IgD-negative memory B cell (primary cell): ENCODE data around the gene CARD11. TPM values are rescaled to one million over a fixed set of nuclear protein-coding genes. Genes with fewer than 3 reads are reported as not detected.
A peak's percentile ranks its signal among the peaks of the same experiment; 100 is the strongest.

ENCODE experiments used
- H3K27ac Mint-ChIP-seq, 3 donors: one replicate each; pipeline ENCODE4 v1.8.0; 2020 to 2022; ENCODE audit warnings: mild to moderate bottlenecking in 3 of 3, mixed read lengths in 3 of 3, moderate library complexity in 1 of 3
- H3K27me3 Mint-ChIP-seq: one replicate; pipeline ENCODE4 v1.8.0; 2021; ENCODE audit warnings: mixed read lengths
- H3K36me3 Mint-ChIP-seq: one replicate; pipeline ENCODE4 v1.8.0; 2020; ENCODE audit warnings: mild to moderate bottlenecking, mixed read lengths
- H3K4me1 Mint-ChIP-seq, 3 donors: one replicate each; pipeline ENCODE4 v1.8.0; 2020 to 2022; ENCODE audit warnings: mixed read lengths in 3 of 3, mild to moderate bottlenecking in 1 of 3
- H3K4me3 Mint-ChIP-seq, 4 donors: one replicate each; pipeline ENCODE4 v1.8.0; 2020 to 2022; ENCODE audit warnings: mild to moderate bottlenecking in 4 of 4, mixed read lengths in 4 of 4, moderate library complexity in 3 of 4
- H3K9me3 Mint-ChIP-seq, 3 donors: one replicate each; pipeline ENCODE4 v1.8.0; 2020 to 2021; ENCODE audit warnings: mixed read lengths in 3 of 3, mild to moderate bottlenecking in 1 of 3
- polyA plus RNA-seq: library from polyadenylated mRNA; unstranded; fragments of 300-500 nt; fragmentation: Illumina TruSeq; gene quantifications from one replicate; pipeline ENCODE4 v1.2.3, GENCODE V29; 2021

The CARD11 gene
- polyA plus RNA-seq, 1 donor from 2014 or later = 52.4 TPM

DNA sequence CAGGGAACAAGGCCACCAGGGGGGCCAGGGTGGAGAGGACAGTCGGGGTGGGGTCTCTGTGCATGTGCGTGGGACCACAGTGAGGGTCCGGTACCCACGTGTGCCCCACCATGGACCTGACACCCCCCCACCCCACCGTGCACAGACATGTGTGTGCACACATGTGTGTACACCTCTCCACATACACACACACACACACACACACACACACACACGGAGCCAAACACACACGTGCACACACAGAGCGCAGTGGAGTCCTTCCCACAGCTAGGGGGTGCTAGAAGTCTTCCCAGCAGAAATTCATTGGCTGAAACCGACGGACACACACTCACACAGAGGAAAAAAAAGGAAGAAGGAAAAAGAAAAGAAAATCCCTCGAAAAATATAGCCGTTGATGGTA, 156.8 kb downstream of the CARD11 start:
- peaks cover 5 to 7% (median 6%) of the 10 kb centered on the region in 3 donors for H3K4me1 Mint-ChIP-seq
- peak overlapping the region in 1 of 3 donors; percentile 6 for H3K27ac Mint-ChIP-seq
- peak overlapping the region in 1 of 4 donors; percentile 3 for H3K4me3 Mint-ChIP-seq
- H3K27me3 Mint-ChIP-seq = peaks cover 3% of the 10 kb centered on the region
- H3K9me3 Mint-ChIP-seq = peaks cover 0 to 2% (median 0%) of the 10 kb centered on the region in 3 donors
- no peaks in the 10 kb centered on the region for H3K36me3 Mint-ChIP-seq

DNA sequence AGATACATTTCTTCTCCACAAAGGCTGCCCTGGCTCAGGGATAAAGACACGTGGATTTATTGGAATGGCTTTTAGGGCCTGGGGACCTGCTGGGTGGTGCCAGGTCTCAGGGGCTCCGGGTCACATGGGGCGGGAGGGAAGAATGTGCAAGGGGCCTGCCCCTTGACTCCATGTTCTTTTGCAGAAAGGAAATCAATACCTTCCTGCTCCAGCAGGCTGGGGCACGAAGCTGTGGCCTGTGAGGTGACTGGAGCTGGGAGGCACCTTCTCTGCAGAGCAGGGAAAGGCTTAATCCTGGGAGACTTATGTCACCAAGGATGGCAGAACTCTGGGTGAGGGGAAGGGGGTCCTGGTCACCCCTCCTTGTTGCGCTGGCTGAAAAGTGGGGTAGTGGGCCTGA, 157.3 kb downstream of the CARD11 start:
- Mint-ChIP-seq H3K27ac (peak overlapping the region in 1 of 3 donors; percentile 6), H3K4me1 (peaks cover 5 to 7% (median 6%) of the 10 kb centered on the region in 3 donors), H3K9me3 (peaks cover 0 to 2% (median 0%) of the 10 kb centered on the region in 3 donors), H3K4me3 (peak overlapping the region in 2 of 4 donors; percentile 12 to 48), H3K27me3 (peaks cover 3% of the 10 kb centered on the region), H3K36me3 (no peaks in the 10 kb centered on the region)

DNA sequence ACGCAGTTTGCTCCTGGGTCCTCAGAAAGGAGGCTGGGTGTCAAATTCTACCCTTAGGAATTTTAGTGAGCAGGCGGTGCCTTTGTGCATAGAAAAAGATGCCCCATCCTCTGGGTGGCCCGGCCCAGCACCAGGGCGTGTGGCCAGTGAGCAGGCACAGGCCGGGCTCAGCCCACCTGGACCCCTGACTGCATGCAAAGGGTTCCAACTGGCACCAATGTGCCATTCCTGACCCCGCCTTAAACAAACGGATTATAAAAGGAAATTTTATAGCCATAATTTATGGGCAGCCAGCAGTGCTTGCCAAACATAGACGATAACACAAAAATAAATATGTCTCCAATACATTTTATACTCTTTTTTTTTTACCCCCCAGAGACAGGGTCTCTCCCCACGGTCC, 159.5 kb downstream of the CARD11 start:
- Mint-ChIP-seq H3K4me3 (no peak overlapping the region), H3K4me1 (peaks cover 5 to 10% (median 7%) of the 10 kb centered on the region in 3 donors), H3K27me3 (peaks cover 3% of the 10 kb centered on the region), H3K27ac (no peak overlapping the region), H3K9me3 (peaks cover 0 to 4% (median 2%) of the 10 kb centered on the region in 3 donors), H3K36me3 (no peaks in the 10 kb centered on the region)

DNA sequence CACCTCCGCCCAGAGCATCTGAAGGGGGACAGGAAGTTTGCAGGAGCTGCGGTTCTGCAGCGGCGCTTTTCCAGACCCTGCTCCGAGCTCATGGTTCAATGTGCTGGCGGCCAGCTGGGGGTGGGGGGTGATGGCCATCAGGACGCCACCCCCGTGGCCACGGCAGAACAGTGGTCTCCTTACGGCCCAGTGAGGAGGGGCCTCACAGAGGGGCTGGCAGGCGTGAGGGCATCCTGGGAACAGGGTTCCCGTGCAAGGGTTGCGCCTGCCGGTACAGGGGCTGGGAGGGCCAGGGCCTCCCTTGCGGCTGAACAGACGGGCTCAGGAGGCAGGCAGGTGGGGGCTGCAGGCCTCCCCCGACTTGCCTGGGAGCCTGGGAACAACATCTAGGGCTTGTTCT, 160.6 kb downstream of the CARD11 start:
- Mint-ChIP-seq H3K27ac (no peak overlapping the region), H3K27me3 (peaks cover 2% of the 10 kb centered on the region), H3K9me3 (peaks cover 0 to 4% (median 2%) of the 10 kb centered on the region in 3 donors), H3K4me3 (no peak overlapping the region), H3K4me1 (peaks cover 8 to 17% (median 11%) of the 10 kb centered on the region in 3 donors), H3K36me3 (no peaks in the 10 kb centered on the region)

DNA sequence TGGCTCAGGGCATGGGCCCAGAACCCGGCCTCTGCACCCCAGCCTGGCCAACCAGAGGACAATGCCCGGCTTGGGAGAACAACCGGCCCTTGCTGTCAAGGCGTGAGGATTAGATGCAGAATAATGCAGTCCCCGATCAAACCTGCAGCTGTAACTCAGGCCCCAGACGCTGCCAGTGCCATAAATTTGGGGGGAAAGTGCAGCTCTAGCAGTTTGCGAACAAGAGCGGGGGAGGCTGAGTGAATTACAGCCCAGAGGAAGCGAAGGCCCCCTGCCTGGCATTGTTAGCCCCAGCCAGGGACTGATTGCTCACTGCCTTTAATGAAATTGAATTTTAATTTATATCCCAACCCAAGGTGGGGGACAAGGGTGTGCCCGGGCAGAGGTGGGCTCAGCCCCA, 161.6 kb downstream of the CARD11 start:
- H3K27ac Mint-ChIP-seq = peak overlapping the region in 1 of 3 donors; percentile 80
- no peak overlapping the region for H3K4me3 Mint-ChIP-seq
- H3K36me3 Mint-ChIP-seq = no peaks in the 10 kb centered on the region
- H3K27me3 Mint-ChIP-seq = peaks cover 2% of the 10 kb centered on the region
- H3K9me3 Mint-ChIP-seq = peaks cover 0 to 4% (median 1%) of the 10 kb centered on the region in 3 donors
- peaks cover 6 to 16% (median 10%) of the 10 kb centered on the region in 3 donors for H3K4me1 Mint-ChIP-seq

DNA sequence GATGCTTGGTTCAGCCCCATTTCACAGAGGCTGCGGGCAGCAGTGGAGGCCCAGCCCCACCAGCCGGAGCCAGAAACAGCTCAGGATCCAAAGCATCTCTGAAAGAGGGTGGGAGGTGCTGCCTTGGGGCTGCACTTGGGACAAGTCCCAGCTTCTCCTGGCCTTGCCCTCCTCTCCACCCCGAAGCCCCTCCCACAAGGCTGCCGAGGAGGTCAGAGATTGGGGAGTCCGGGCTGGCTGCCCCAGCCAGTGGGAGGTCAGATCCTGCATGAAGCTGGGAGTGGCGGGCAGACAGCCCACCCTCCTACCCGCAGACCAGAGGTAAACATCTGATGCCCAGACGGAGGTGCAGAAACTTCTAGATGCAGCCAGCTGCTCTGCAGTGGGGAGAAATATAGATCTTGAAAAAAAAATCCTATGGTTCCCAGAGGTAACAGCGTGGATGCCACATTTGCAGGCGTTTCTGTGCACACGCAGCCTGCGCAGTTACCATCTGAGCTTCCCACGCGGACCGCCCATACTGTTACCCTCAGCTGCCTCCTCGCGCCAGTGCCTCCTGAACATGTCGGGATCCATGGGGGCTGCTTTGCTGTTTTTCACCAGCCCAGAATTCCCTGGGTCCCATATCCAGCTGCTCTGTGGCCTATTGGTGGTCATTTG, 162.7 kb downstream of the CARD11 start:
- H3K9me3 Mint-ChIP-seq = peaks cover 0 to 4% (median 0%) of the 10 kb centered on the region in 3 donors
- H3K36me3 Mint-ChIP-seq = no peaks in the 10 kb centered on the region
- peaks cover 3 to 14% (median 8%) of the 10 kb centered on the region in 3 donors for H3K4me1 Mint-ChIP-seq
- peaks cover 2% of the 10 kb centered on the region for H3K27me3 Mint-ChIP-seq
- no peak overlapping the region for H3K4me3 Mint-ChIP-seq
- no peak overlapping the region for H3K27ac Mint-ChIP-seq

DNA sequence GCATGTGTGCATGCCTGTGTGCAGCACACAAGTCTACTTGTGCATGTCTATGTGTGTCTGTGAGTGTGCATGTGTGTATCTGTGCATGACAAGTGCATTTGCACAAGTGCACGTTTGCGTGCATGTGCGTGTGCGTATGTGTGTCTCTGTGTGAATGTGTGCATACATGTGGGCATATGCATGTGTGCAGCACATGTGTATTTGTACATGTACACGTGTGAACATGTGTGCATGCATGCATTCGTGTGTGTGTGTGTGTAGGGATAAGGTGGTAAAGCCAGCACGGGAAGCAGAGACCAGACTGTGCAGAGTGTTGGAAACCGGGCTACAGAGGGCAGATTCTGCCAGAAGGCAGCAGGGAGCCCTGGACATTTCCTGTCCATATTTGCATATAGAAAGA, 163.6 kb downstream of the CARD11 start:
- H3K4me1 Mint-ChIP-seq = peaks cover 3 to 14% (median 8%) of the 10 kb centered on the region in 3 donors
- no peak overlapping the region for H3K4me3 Mint-ChIP-seq
- no peaks in the 10 kb centered on the region for H3K36me3 Mint-ChIP-seq
- peaks cover 0 to 4% (median 0%) of the 10 kb centered on the region in 3 donors for H3K9me3 Mint-ChIP-seq
- H3K27me3 Mint-ChIP-seq = no peaks in the 10 kb centered on the region
- H3K27ac Mint-ChIP-seq = no peak overlapping the region

DNA sequence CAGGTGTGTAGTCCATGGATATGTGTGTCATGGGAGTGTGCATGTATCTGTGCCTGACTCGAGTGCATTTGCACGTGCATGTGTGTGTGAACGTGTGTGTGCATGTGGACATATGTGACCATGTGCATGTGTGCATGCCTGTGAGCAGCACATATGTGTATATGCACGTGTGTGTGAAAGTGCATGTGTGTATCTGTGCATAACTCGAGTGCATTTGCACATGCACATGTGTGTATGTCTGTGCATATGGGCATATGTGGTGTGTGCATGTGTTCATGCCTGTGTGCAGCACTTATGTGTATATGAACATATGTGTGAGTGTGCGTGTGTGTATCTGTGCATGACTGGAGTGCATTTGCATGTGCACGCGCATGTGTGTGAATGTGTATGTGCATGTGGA, 164.3 kb downstream of the CARD11 start:
- no peaks in the 10 kb centered on the region for H3K36me3 Mint-ChIP-seq
- H3K4me3 Mint-ChIP-seq = peak overlapping the region in 1 of 4 donors; percentile 38
- H3K27ac Mint-ChIP-seq = no peak overlapping the region
- peaks cover 0 to 4% (median 0%) of the 10 kb centered on the region in 3 donors for H3K9me3 Mint-ChIP-seq
- no peaks in the 10 kb centered on the region for H3K27me3 Mint-ChIP-seq
- H3K4me1 Mint-ChIP-seq = peaks cover 3 to 14% (median 8%) of the 10 kb centered on the region in 3 donors

DNA sequence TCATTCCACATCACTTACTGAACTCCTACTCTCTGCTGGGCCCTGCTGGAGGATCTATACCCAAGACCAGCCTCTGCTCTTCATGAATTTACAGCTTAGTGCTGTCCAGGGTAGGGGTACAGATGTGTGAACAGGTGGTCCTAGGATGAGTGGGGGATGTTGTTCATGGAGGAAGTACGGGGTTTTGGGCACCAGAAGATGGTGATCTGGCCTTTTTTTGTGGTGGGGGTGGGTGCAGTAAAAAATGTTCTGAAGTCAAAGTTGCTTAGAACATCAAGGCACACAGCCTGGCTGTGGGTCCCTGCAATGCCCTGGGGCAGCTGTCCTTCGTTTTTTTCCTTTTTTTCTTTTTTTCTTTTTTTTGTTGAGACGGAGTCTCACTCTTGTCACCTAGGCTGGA, 165.4 kb downstream of the CARD11 start:
- H3K4me3 Mint-ChIP-seq = peak overlapping the region in 1 of 4 donors; percentile 8
- H3K36me3 Mint-ChIP-seq = no peaks in the 10 kb centered on the region
- H3K4me1 Mint-ChIP-seq = peaks cover 8 to 17% (median 8%) of the 10 kb centered on the region in 3 donors
- peaks cover 0 to 4% (median 0%) of the 10 kb centered on the region in 3 donors for H3K9me3 Mint-ChIP-seq
- H3K27ac Mint-ChIP-seq = no peak overlapping the region
- H3K27me3 Mint-ChIP-seq = no peaks in the 10 kb centered on the region

DNA sequence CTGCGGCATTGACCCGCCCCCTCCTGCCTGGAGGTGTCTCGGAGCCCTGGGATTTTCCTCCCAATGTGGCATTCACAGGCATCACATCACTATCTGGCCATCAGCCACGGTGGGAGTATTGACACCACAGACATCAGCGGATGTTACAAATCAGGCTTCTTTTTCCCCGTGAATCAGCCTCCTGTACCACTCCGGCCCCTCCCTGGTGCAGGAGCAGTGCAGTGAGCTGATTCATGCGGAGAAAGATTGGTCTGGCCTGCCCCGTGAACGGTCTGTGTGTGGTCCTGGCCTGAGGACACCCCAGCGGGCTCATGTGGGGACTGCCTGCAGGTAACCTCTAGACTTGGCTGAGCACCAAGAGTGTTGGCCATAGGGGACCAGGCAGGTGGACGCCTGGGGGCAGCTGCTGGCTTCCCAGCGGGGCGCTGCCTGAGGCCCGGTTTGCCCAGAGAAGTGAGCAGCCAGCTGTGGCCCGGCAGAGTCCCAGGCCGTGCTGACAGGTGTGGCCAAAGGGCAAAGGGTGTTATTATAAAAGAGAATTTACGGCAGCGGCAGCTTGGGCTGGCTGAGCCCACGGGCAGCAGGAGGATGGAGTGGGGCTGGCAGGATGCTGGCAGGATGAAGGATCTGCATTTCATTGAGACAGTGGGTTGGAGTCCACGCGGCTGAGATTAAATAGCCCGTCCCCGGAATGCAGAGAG, 167.5 kb downstream of the CARD11 start:
- H3K4me3 Mint-ChIP-seq = no peak overlapping the region
- no peaks in the 10 kb centered on the region for H3K36me3 Mint-ChIP-seq
- no peaks in the 10 kb centered on the region for H3K27me3 Mint-ChIP-seq
- H3K27ac Mint-ChIP-seq = no peak overlapping the region
- H3K9me3 Mint-ChIP-seq = peaks cover 0 to 4% (median 0%) of the 10 kb centered on the region in 3 donors
- peaks cover 8 to 21% (median 13%) of the 10 kb centered on the region in 3 donors for H3K4me1 Mint-ChIP-seq

DNA sequence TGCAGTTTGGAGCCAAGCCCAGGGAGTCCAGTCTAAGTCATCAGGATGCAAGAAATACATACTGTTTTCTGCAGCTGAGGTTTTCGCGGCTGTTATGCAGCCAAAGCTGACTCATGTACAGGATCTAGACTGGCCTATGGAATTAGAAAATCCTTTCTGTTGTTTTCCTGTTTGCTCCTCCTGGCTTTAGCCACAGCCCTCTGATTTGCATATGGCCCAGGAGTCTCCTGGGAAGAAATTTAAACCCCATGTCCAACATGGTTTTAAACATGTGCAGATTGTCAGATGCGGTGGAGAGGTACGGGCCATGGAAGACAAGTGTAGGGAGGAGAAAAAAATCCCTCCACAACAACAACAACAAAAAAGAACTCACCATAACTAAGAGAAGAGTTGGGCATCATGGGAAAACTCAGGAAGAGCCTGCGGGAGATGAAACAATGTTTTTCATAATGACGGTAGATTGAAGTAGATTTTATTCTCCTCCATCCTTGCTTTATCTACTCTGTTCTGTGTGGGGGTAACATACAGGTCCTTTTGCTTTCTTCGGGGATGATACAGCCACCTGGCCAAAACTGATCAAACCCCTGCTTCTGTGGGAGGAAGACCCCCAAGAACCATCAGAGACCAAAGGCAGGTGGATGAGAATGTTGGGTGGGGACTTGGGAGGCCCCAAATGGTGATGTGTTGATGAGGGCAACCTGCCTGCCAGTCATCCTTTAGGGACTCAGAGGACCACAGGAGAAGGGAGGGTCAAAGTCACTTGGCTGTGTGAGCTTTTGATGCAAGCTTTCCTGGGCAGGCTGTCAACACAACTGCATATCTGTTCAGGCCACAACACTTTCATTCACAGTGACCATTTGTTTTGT, 169.7 kb downstream of the CARD11 start:
- no peaks in the 10 kb centered on the region for H3K36me3 Mint-ChIP-seq
- no peaks in the 10 kb centered on the region for H3K27me3 Mint-ChIP-seq
- H3K4me1 Mint-ChIP-seq = peaks cover 11 to 26% (median 14%) of the 10 kb centered on the region in 3 donors
- no peak overlapping the region for H3K27ac Mint-ChIP-seq
- no peaks in the 10 kb centered on the region for H3K9me3 Mint-ChIP-seq
- H3K4me3 Mint-ChIP-seq = peak overlapping the region in 1 of 4 donors; percentile 51

DNA sequence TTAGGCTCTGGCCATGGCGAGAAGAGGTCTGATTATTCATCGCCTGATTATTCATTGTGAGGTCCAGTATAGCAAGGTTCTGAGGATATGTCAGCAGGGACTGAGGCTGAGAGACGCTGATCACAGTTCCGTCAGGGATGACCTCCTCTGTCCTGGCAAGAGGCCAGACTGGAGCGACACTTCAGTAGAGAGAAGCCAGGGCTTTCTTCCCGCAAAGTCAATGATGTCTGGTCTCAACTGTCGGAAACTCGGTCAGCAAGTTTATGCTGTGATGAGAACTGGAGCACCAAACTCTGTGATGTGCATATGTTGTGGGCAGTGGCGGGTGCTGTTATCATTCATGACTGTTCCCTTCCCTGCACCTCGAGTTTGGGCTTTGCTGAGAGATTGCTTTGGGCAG, 170.5 kb downstream of the CARD11 start:
- Mint-ChIP-seq H3K4me3 (no peak overlapping the region), H3K27ac (no peak overlapping the region), H3K27me3 (no peaks in the 10 kb centered on the region), H3K9me3 (no peaks in the 10 kb centered on the region), H3K4me1 (peaks cover 9 to 22% (median 12%) of the 10 kb centered on the region in 3 donors), H3K36me3 (no peaks in the 10 kb centered on the region)

DNA sequence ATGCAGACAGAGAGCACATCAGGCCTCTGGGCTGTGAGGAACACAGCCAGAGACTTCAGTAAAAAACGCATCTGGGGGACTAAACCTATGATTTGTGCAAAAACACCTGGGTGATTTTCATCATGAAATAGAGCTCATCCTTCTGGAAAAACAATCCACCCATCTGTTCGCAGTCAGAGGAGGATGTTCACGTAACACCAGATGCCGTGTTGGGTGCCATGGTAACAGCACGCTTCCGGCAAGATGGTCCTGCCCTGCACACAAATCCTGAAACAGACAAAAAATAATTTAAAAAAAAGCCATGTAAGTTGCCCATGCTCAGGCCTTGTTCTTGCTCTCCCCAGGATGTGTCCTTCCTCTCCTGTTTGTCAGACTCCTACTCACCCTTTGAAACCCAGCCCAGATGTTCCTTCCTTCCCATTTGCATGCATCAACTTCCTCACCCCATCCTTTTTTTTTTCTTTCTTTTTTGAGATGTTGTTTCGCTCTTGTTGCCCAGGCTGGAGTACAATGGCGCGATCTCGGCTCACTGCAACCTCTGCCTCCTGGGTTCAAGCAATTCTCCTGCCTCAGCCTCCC, 171.3 kb downstream of the CARD11 start:
- peaks cover 9 to 21% (median 12%) of the 10 kb centered on the region in 3 donors for H3K4me1 Mint-ChIP-seq
- H3K36me3 Mint-ChIP-seq = no peaks in the 10 kb centered on the region
- H3K4me3 Mint-ChIP-seq = peak overlapping the region in 1 of 4 donors; percentile 58
- no peak overlapping the region for H3K27ac Mint-ChIP-seq
- no peaks in the 10 kb centered on the region for H3K27me3 Mint-ChIP-seq
- H3K9me3 Mint-ChIP-seq = no peaks in the 10 kb centered on the region

DNA sequence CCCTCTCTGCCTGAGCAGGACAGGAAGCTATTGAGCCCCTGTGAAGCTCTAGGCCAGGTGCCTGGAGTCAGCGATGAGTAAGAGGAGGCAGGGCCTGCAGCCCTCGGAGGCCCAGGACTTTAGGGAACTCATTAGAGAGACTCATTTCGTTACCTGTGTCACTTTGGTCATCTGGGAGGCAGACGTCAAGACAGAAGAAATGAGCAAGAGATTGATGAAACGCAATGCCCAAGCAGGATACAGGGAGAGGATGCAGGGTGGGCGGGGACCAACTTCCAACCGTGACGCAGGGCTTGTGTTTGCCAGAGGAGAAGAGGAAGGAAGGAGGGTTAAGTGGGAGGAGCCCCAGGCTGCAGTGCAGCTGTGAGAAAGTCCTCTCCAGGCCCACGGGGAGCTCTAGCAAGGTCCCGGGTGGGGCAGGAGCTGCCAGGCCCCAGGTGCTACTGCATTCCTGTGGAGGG, 173.2 kb downstream of the CARD11 start:
- Mint-ChIP-seq H3K9me3 (no peaks in the 10 kb centered on the region), H3K27me3 (no peaks in the 10 kb centered on the region), H3K4me1 (peaks cover 9 to 21% (median 12%) of the 10 kb centered on the region in 3 donors), H3K36me3 (no peaks in the 10 kb centered on the region), H3K4me3 (peak overlapping the region; percentile 1 to 89 (median 78)), H3K27ac (peak overlapping the region in 2 of 3 donors; percentile 44 to 47)
